GM23338 (cell line): Measurements from ENCODE around the gene SPEM1.
A peak's percentile ranks its signal among the peaks of the same experiment; 100 is the strongest.

ENCODE experiments used
- CREB1 ChIP-seq: fragments of 250-450 bp; sonication (Bioruptor Pico); IDR thresholded peaks from 2 replicates; pipeline ENCODE4 v1.5.0; 2020; ENCODE audit warnings: low read depth, mild to moderate bottlenecking, moderate library complexity
- CTCF ChIP-seq, 2 experiments: fragments of 200-600 bp in 1 of 2; sonication (generic) in 1 of 2; conservative IDR thresholded peaks; 2 replicates each; pipeline versions ENCODE4 v1.5.1 to v1.6.1; 2016 to 2017; ENCODE audit warnings: antibody characterized with exemption in 2 of 2, low read depth in 2 of 2, mild to moderate bottlenecking in 2 of 2, moderate library complexity in 1 of 2
- EZH2 ChIP-seq: fragments of 200-600 bp; sonication (generic); IDR thresholded peaks from one replicate; pipeline ENCODE4 v1.8.0; 2017; ENCODE audit warnings: antibody characterized with exemption, mild to moderate bottlenecking, low read depth; ENCODE audit not compliant: unreplicated experiment
- EZH2phosphoT487 ChIP-seq: fragments of 200-600 bp; sonication (generic); IDR thresholded peaks from one replicate; pipeline ENCODE4 v1.8.1; 2018; ENCODE audit warnings: antibody characterized with exemption; ENCODE audit not compliant: unreplicated experiment
- JUNB ChIP-seq: IDR thresholded peaks from one replicate; pipeline ENCODE4 v1.6.1; 2016; ENCODE audit warnings: antibody characterized with exemption; ENCODE audit not compliant: unreplicated experiment
- NANOG ChIP-seq: IDR thresholded peaks from 2 replicates; pipeline ENCODE4 v1.6.1; 2016; ENCODE audit warnings: antibody characterized with exemption, borderline replicate concordance
- POLR2AphosphoS5 ChIP-seq: IDR thresholded peaks from 2 replicates; pipeline ENCODE4 v1.6.1; 2016; ENCODE audit warnings: antibody characterized with exemption, low read depth
- REST ChIP-seq: IDR thresholded peaks from one replicate; pipeline ENCODE4 v1.6.1; 2018; ENCODE audit warnings: antibody characterized with exemption; ENCODE audit not compliant: unreplicated experiment
- STAT1 ChIP-seq: IDR thresholded peaks from one replicate; pipeline ENCODE4 v1.6.1; 2016; ENCODE audit warnings: antibody characterized with exemption; ENCODE audit not compliant: unreplicated experiment
- ZNF114 ChIP-seq: fragments of 250-450 bp; sonication (Bioruptor Pico); IDR thresholded peaks from 2 replicates; pipeline ENCODE4 v1.5.0; 2020; ENCODE audit warnings: mild to moderate bottlenecking, moderate library complexity

- TF ChIP-seq CTCF (conservative IDR thresholded peaks at IDR 0.05; ENCODE audit: low read depth in 2 of 2), result peak; percentile 50 to 84
- TF ChIP-seq POLR2AphosphoS5, result 0 out of 2 replicates have a peak, but pooled peaks have one; percentile 25
- no peak for TF ChIP-seq NANOG
- TF ChIP-seq EZH2, result no peak
- TF ChIP-seq REST, result no peak
- no peak for TF ChIP-seq EZH2phosphoT487
- no peak for TF ChIP-seq ZNF114 (CRISPR knock-in tag)
- no peak for TF ChIP-seq STAT1
- no peak for TF ChIP-seq JUNB
- peak; percentile 98 for TF ChIP-seq CREB1 (CRISPR knock-in tag)
Observed at GRCh38 chr17:7436556-7437368, 16.6 kb downstream of the SPEM1 start.
